Mesothelial cell of epicardium (in vitro differentiated cells): Measurements from ENCODE around the gene CEMIP2. TPM values are rescaled to one million over a fixed set of nuclear protein-coding genes. Genes with fewer than 3 reads are reported as not detected.

Source experiments
- DNase-seq, 2 experiments: peaks; one replicate each; pipeline ENCODE4 v3.0.0; 2021; ENCODE audit warnings: low spot score in 2 of 2; ENCODE audit not compliant: unreplicated experiment in 2 of 2
- H3K27ac Mint-ChIP-seq: 2 replicates; pipeline ENCODE4 v1.8.0; 2021; ENCODE audit warnings: mixed read lengths
- H3K27me3 Mint-ChIP-seq: 2 replicates; pipeline ENCODE4 v1.8.0; 2021; ENCODE audit warnings: low read depth, mixed read lengths
- H3K36me3 Mint-ChIP-seq: 2 replicates; pipeline ENCODE4 v1.8.0; 2021; ENCODE audit warnings: mixed read lengths
- H3K4me1 Mint-ChIP-seq: 2 replicates; pipeline ENCODE4 v1.8.0; 2021; ENCODE audit warnings: mixed read lengths
- H3K4me3 Mint-ChIP-seq: 2 replicates; pipeline ENCODE4 v1.8.0; 2021; ENCODE audit warnings: mild to moderate bottlenecking, moderate library complexity, mixed read lengths
- H3K9me3 Mint-ChIP-seq: 2 replicates; pipeline ENCODE4 v1.8.0; 2021; ENCODE audit warnings: mixed read lengths
- total RNA-seq: library from RNA; stranded (reverse); gene quantifications from 3 replicates; pipeline ENCODE4 v1.2.1, GENCODE V29; 2021
- TF ChIP-seq, protein P1 (sequence below): fragments of 200-600 bp; sonication (generic); IDR thresholded peaks from one replicate; pipeline ENCODE4 v1.5.0; 2021; ENCODE audit warnings: antibody characterized with exemption; ENCODE audit not compliant: unreplicated experiment

The CEMIP2 gene
- total RNA-seq, 1 donor from 2014 or later: 122 TPM

DNA sequence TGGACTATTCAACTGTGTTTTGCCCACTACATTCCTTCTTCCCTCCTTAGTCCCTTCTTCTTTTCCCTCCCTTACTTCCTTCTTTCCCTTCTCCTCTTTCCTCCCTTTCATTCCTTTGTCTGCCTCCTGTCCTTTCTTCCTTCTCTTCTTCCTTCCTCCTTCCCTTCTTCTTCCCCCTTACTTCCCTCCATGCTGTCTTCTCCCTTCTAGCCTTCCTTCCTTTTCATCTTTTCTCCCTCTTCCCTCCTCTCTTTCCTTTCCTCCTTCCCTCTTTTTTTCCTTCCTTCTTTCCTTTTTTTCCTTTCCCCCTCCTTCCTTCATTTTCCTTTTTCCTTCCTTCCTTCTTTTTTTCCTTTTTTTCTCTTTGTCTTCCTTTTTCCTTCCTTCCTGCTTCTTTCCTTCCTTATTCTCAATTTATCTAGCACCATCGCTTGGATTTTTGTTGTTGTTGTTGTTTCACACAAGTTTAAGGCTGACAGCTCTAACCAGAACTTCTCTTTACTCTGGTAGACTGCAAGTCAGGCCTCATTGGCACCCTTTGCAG lies 123.4 kb downstream of the CEMIP2 start:
- TF ChIP-seq, protein P1, sequence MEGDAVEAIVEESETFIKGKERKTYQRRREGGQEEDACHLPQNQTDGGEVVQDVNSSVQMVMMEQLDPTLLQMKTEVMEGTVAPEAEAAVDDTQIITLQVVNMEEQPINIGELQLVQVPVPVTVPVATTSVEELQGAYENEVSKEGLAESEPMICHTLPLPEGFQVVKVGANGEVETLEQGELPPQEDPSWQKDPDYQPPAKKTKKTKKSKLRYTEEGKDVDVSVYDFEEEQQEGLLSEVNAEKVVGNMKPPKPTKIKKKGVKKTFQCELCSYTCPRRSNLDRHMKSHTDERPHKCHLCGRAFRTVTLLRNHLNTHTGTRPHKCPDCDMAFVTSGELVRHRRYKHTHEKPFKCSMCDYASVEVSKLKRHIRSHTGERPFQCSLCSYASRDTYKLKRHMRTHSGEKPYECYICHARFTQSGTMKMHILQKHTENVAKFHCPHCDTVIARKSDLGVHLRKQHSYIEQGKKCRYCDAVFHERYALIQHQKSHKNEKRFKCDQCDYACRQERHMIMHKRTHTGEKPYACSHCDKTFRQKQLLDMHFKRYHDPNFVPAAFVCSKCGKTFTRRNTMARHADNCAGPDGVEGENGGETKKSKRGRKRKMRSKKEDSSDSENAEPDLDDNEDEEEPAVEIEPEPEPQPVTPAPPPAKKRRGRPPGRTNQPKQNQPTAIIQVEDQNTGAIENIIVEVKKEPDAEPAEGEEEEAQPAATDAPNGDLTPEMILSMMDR: no peak
- H3K27me3 Mint-ChIP-seq: no peaks in the 10 kb centered on the region
- DNase-seq: no peak
- H3K9me3 Mint-ChIP-seq: peaks cover 4% of the 10 kb centered on the region
- no peaks in the 10 kb centered on the region for H3K36me3 Mint-ChIP-seq
- H3K4me1 Mint-ChIP-seq: peaks cover 20% of the 10 kb centered on the region
- H3K27ac Mint-ChIP-seq: no peak overlapping the region
- H3K4me3 Mint-ChIP-seq: no peak overlapping the region

DNA sequence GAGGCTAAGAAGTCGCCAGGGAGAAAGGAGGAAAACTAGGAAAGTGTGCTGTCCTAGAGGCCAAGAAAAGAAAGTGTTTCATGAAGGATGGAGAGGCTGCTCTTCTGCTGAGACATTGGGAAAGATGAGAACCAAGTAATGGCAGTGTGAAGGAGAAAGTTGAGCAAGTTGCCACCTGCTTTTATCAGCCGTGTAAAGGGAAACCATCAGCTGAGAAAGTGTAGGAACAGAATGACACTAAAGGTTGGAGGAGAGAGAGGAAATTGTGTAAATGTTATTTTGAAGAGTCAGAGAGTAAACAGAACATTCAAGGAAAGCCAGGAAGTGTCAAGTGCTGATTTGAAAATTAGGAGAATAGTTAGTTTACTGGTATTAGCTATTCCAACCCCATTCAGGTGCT lies 125.0 kb downstream of the CEMIP2 start:
- no peaks in the 10 kb centered on the region for H3K27me3 Mint-ChIP-seq
- H3K4me1 Mint-ChIP-seq: peaks cover 23% of the 10 kb centered on the region
- TF ChIP-seq, protein P1: no peak
- H3K27ac Mint-ChIP-seq: no peak overlapping the region
- H3K36me3 Mint-ChIP-seq: no peaks in the 10 kb centered on the region
- no peak overlapping the region for H3K4me3 Mint-ChIP-seq
- H3K9me3 Mint-ChIP-seq: no peaks in the 10 kb centered on the region
- no peak for DNase-seq

DNA sequence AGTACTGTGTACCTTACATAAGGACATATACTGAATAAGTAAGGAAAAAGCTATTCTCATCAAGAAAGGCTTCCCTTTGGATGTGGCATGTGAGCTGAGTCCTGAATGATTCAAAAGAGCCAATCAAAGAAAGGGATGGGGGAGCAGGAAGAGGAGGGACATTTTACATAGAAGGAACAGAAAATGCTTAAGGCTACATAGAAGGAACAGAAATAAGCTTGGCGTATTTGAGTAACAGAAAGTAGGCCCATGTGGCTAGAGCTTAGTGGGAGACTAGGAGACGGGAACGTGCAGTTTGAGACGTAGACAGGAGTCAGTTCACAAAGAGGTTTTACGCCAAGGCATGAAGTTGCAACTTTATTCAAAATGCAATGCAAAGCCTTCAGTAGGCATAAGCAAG lies 126.3 kb downstream of the CEMIP2 start:
- Mint-ChIP-seq H3K4me3 (no peak overlapping the region), H3K4me1 (peaks cover 26% of the 10 kb centered on the region), H3K27me3 (no peaks in the 10 kb centered on the region), H3K9me3 (no peaks in the 10 kb centered on the region), H3K27ac (no peak overlapping the region), H3K36me3 (no peaks in the 10 kb centered on the region)
- TF ChIP-seq, protein P1: no peak
- no peak for DNase-seq

DNA sequence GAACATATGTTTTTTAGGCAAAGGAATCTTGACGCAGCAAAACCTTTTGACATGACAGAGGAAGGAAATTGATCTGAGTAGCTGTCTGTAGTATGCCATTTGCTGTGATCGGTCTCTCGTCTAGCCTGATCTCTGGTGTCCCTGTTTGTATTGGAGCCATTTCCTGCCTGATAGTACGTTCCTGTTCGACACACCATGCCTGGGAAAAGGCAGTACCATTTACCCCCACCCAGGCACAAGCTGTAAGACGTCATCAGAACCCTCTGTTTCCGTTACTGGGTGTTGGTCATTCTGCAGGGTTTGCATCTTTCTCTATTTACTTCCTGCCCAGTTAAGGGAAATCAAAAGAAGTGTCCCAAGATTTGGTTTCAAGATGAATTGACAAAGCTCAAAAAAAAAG lies 129.7 kb downstream of the CEMIP2 start:
- peaks cover 20% of the 10 kb centered on the region for H3K4me1 Mint-ChIP-seq
- no peaks in the 10 kb centered on the region for H3K36me3 Mint-ChIP-seq
- peak overlapping the region; percentile 9 for H3K27ac Mint-ChIP-seq
- H3K4me3 Mint-ChIP-seq: no peak overlapping the region
- no peak for DNase-seq
- no peaks in the 10 kb centered on the region for H3K9me3 Mint-ChIP-seq
- H3K27me3 Mint-ChIP-seq: no peaks in the 10 kb centered on the region
- TF ChIP-seq, protein P1: no peak

DNA sequence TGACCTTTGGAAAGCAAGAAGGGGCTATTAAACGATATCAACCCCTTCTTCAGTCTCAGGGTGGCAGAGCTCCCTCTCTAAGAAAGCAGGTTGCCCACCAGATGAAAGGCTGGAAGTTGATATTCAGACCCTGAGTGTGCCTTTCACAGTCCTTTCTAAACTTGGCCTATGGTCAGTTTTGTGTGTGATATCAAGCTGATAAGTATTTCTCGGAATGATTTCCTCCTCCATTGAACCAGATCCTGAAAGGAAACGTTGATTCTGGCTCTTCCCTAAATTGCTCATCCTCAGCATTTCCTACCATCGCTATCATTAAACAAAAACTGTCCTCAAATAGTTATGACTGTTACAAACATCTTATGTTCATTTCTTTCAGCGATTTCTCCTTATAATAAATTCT lies 130.4 kb downstream of the CEMIP2 start:
- Mint-ChIP-seq H3K27me3 (no peaks in the 10 kb centered on the region), H3K4me1 (peaks cover 20% of the 10 kb centered on the region), H3K9me3 (no peaks in the 10 kb centered on the region), H3K27ac (no peak overlapping the region), H3K36me3 (no peaks in the 10 kb centered on the region), H3K4me3 (no peak overlapping the region)
- TF ChIP-seq, protein P1: no peak
- no peak for DNase-seq

DNA sequence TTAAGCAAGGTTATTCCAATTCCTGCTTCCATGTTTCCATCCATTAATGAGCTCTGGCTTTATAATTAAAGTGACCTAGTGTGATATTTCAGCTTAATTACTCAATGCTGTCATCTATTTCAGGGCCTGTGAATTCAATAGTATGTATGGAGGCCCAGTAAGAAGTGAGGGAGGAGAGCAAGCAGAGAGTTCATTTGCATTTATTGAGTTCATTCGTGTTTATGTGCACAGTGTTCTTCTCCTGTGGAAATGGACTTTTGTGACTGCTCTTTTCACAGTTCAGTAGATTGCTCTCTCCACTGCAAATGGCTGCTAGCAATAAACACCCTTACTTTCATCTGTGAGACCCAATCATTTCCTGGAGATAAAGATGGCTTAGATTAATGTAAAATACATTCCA lies 130.9 kb downstream of the CEMIP2 start:
- H3K36me3 Mint-ChIP-seq: no peaks in the 10 kb centered on the region
- DNase-seq: no peak
- peaks cover 20% of the 10 kb centered on the region for H3K4me1 Mint-ChIP-seq
- TF ChIP-seq, protein P1: no peak
- H3K27me3 Mint-ChIP-seq: no peaks in the 10 kb centered on the region
- H3K9me3 Mint-ChIP-seq: peaks cover 4% of the 10 kb centered on the region
- no peak overlapping the region for H3K4me3 Mint-ChIP-seq
- peak overlapping the region; percentile 53 for H3K27ac Mint-ChIP-seq
